ENCODE results near the gene RNASE12. TPM values are rescaled to one million over a fixed set of nuclear protein-coding genes. Genes with fewer than 3 reads are reported as not detected.

RNASE12 gene
- total and polyA plus RNA-seq, 9 of the 15 experiments (the other 6 are each of a cell fraction or from before 2014, with no cell fraction given), result 0.24 TPM; not detected in 8

- no peak for TF ChIP-seq RBM25 (IDR thresholded peaks at IDR 0.05; ENCODE audit: low read depth, low read length, severe bottlenecking)
- TF ChIP-seq ZNF561 (CRISPR knock-in tag; conservative IDR thresholded peaks at IDR 0.05), result no peak
- 0 out of 2 replicates have a peak, but pooled peaks have one; percentile 3 for TF ChIP-seq CBFA2T3 (IDR thresholded peaks at IDR 0.05)
- TF ChIP-seq KAT8 (IDR thresholded peaks at IDR 0.05; ENCODE audit: low read depth), result no peak
- no peak for TF ChIP-seq DNMT1 (IDR thresholded peaks at IDR 0.05)
- no peak for TF ChIP-seq HNRNPL (IDR thresholded peaks at IDR 0.05; ENCODE audit: low read depth, low read length)
- TF ChIP-seq GABPA (tag; conservative IDR thresholded peaks at IDR 0.05; ENCODE audit: low read depth), result no peak
- TF ChIP-seq, protein P1, sequence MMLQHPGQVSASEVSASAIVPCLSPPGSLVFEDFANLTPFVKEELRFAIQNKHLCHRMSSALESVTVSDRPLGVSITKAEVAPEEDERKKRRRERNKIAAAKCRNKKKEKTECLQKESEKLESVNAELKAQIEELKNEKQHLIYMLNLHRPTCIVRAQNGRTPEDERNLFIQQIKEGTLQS (IDR thresholded peaks at IDR 0.05), result 0 out of 2 replicates have a peak, but pooled peaks have one; percentile 24
- TF ChIP-seq, protein P1 (CRISPR knock-in tag; conservative IDR thresholded peaks at IDR 0.05), result no peak
- no peak for TF ChIP-seq ZBTB11 (CRISPR knock-in tag; IDR thresholded peaks at IDR 0.05)
- TF ChIP-seq ZNF316 (IDR thresholded peaks at IDR 0.05), result no peak
- no peak for TF ChIP-seq ZNF507 (tag; conservative IDR thresholded peaks at IDR 0.05)
- TF ChIP-seq ZNF444 (CRISPR knock-in tag; IDR thresholded peaks at IDR 0.05), result no peak
- TF ChIP-seq MEF2D (tag; conservative IDR thresholded peaks at IDR 0.05; ENCODE audit: low read depth), result no peak
- TF ChIP-seq SIX5 (IDR thresholded peaks at IDR 0.05; ENCODE audit: borderline replicate concordance in 1 of 2, insufficient read depth in 1 of 2, low read depth in 1 of 2, low read length in 2 of 2), result no peak
- no peak for TF ChIP-seq SLC30A9 (CRISPR knock-in tag; IDR thresholded peaks at IDR 0.05)
- TF ChIP-seq NELFE (IDR thresholded peaks at IDR 0.05; ENCODE audit: insufficient read depth, insufficient read length), result no peak
- TF ChIP-seq CHD1 (IDR thresholded peaks at IDR 0.05; ENCODE audit: low read length), result no peak
- TF ChIP-seq KLF13 (tag; IDR thresholded peaks at IDR 0.05; ENCODE audit: borderline replicate concordance, low read depth), result no peak
- no peak for TF ChIP-seq CBFA2T2 (conservative IDR thresholded peaks at IDR 0.05)
- TF ChIP-seq ATF1 (CRISPR knock-in tag; IDR thresholded peaks at IDR 0.05), result no peak
- TF ChIP-seq ATF1 (tag; IDR thresholded peaks at IDR 0.05), result peak; percentile 42; the same call in 1 of the 2 replicates
- TF ChIP-seq, protein P2, sequence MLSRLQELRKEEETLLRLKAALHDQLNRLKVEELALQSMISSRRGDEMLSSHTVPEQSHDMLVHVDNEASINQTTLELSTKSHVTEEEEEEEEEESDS (CRISPR knock-in tag; IDR thresholded peaks at IDR 0.05), result no peak
- no peak for TF ChIP-seq PCBP2 (IDR thresholded peaks at IDR 0.05; ENCODE audit: low read depth, low read length, poor library complexity, severe bottlenecking)
- no peak for TF ChIP-seq KDM2B (CRISPR knock-in tag; IDR thresholded peaks at IDR 0.05)
- TF ChIP-seq NFRKB (IDR thresholded peaks at IDR 0.05; ENCODE audit: low read depth), result no peak
These were observed 41.9 kb upstream of the RNASE12 start (continued) for GRCh38 chr14:20632831-20633691.

All from K562 (cell line).